HCEC 1CT (cell line): ENCODE results near the gene KCNJ2.

ENCODE experiments used
- DNase-seq: peaks from one replicate; pipeline ENCODE4 v3.0.0-alpha.2; 2017

KCNJ2 gene

DNA sequence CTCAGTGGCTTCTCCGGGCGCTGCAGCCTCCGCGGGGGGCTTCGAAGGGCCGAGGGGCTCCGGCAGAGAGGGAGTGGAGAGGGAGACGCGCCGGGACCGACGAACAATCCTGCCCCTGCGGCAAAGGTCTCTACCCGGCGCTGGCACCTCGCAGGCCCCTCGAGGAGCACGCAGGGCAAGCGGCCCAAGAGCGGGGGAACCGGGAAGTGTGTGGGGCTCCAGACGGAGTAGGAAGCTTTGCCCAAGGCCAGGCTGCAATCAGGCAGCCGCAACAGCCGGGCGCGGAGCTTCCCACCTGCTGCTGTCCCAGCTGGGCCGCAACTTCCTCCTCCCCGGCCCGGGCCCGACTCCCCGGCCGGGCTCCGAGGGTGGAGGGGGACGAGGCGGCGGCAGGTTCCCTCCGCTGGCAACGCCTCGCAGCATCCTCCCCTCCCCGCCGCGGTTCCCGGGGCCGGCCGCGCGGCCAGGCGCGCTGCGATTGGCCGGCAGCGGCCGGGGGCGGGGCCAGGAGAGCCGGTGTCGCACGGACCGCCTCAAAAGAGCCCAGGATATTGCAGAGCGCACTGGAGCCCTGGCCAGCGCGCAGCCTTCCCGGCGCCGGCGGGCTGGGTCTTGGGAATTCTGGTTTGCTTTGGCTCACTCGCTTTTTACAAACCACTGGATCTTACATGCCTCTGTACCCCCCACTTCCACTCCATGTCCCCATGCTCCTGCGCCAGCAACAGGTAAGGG is at the start of gene KCNJ2:
KCNJ2 (plus strand) TSS at position 556 of the 732 bp plus-strand sequence. CDS start 5,508 bp downstream, outside the sequence.
- DNase-seq, result peak; percentile 87

- no peak for DNase-seq
Measured at GRCh38 chr17:70119545-70119944, 49.8 kb upstream of the KCNJ2 start.

GRCh38 chr17:70119983-70120382 is 49.3 kb upstream of the KCNJ2 start:
- peak; percentile 15 for DNase-seq

DNA sequence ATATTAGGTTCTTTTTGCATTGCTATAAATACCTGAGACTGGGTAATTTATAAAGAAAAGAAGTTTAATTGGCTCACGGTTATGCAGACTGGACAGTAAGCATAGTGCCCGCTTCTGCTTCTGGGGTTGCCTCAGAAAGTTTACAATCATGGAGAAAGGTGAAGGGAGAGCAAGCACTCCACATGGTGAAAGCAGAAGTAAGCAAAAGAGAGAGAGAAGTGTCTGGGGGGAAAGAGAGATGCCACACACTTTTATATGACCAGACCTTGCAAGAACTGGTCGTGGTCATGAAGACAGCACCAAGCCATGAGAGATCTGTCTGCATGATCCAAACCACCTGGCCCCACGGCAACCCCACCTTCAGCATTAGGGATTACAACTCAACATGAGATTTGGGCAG is 48.9 kb upstream of the KCNJ2 start:
- no peak for DNase-seq

- no peak for DNase-seq
Measured at GRCh38 chr17:70121126-70121525, 48.2 kb upstream of the KCNJ2 start.

GRCh38 chr17:70123193-70123592 is 46.1 kb upstream of the KCNJ2 start:
- DNase-seq, result no peak

- no peak for DNase-seq
Measured at GRCh38 chr17:70124723-70125122, 44.6 kb upstream of the KCNJ2 start.

GRCh38 chr17:70127221-70127873 is 42.0 kb upstream of the KCNJ2 start:
- no peak for DNase-seq

- no peak for DNase-seq
Measured at GRCh38 chr17:70128727-70129238, 40.5 kb upstream of the KCNJ2 start.

- DNase-seq, result no peak
Measured at GRCh38 chr17:70130289-70130688, 39.0 kb upstream of the KCNJ2 start.

DNA sequence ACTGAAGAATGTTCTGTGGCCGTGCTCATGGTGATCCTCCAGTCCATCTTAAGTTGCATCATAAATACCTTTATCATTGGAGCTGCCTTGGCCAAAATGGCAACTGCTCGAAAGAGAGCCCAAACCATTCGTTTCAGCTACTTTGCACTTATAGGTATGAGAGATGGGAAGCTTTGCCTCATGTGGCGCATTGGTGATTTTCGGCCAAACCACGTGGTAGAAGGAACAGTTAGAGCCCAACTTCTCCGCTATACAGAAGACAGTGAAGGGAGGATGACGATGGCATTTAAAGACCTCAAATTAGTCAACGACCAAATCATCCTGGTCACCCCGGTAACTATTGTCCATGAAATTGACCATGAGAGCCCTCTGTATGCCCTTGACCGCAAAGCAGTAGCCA is 36.8 kb upstream of the KCNJ2 start:
- no peak for DNase-seq

GRCh38 chr17:70134042-70134441 is 35.3 kb upstream of the KCNJ2 start:
- DNase-seq, result no peak

- no peak for DNase-seq
Measured at GRCh38 chr17:70134777-70135176, 34.6 kb upstream of the KCNJ2 start.

GRCh38 chr17:70136131-70136530 is 33.2 kb upstream of the KCNJ2 start:
- DNase-seq, result no peak

DNA sequence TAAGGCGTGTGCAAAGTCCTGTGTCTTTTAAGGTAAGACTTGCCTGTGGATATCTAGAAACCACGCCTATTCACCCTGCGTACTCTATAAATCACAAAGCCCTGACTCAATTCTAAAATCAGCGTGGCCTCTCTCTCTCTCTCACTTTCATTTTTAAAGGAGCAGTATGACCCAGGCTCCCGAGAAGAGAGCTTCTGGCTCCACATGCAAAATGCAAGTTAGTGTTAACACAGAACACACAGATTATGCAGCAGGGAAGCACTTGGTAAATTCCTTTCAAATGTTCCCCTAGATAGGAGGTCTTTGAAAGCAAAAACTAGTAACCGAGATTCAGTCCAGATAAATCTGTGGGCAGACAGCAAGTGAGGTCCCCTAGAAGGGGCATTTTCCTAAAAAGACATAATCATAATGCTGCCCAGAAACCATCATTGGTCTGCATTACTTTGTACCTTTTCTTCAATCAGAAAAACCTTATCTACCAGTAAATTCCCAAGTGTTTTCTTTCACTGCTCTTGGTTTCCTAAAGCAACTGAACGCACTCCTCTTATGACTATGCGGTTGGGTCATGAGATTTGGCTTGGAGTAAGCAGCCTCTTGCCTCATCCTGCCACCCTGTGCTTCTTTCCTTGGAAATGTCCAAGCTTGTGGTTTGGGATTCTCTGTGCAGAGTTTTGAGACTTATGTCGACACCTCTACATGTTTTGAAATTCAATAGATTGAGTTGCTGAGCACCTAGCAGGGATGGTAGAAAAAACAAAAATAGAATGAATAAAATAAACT is 31.7 kb upstream of the KCNJ2 start:
- peak; percentile 93 for DNase-seq

DNA sequence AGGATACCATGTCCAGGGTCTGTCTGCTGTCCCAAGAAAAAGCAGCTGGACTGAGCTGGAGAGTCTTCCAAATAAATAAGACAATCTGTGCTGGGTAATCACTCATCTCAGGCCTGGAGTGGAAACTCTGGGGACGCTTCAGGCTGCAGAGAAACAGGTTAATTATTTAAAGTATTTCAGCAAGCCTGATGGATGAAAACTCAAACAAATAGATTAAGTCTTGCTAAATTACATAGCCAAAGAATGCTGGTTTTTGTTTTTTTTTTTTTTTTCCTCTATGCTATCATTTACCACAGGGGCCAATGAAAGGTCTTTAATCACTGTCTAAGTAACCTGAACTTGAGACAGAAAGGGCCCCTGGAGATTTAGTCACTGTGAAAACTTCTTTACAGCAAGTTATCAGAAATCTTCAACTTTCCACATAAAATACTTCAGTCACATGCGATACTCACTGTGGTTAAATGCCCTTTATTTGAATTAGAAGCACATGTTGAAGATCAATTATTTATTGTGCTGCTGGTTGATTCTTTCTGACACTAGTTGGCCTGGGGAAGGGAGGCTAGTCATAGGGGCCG is 31.0 kb upstream of the KCNJ2 start:
- peak; percentile 2 for DNase-seq

GRCh38 chr17:70139449-70139993 is 29.8 kb upstream of the KCNJ2 start:
- no peak for DNase-seq

GRCh38 chr17:70144260-70144846 is 25.0 kb upstream of the KCNJ2 start:
- peak; percentile 47 for DNase-seq

- no peak for DNase-seq
Measured at GRCh38 chr17:70153210-70153609, 16.1 kb upstream of the KCNJ2 start.

GRCh38 chr17:70157151-70157550 is 12.2 kb upstream of the KCNJ2 start:
- DNase-seq, result no peak

DNA sequence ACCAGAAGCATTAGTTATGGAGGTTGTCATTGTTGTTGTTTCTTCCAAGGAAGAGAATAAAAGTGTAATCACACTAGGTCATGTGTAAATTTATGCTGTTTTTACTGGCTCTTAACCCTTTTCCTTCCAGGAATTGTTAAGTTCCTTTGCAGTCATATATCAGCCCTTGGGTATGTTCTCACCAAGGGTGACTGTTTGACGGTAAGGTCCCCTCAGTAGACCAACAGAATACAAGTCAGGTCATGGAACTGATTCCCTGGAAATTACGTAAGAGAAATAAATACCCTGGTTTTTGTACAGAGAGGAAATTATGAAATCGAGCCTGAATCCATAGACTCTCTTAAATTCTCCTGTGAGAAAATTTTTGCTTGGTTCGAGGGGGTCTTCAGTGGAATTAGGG is 11.2 kb upstream of the KCNJ2 start:
- DNase-seq, result no peak

DNA sequence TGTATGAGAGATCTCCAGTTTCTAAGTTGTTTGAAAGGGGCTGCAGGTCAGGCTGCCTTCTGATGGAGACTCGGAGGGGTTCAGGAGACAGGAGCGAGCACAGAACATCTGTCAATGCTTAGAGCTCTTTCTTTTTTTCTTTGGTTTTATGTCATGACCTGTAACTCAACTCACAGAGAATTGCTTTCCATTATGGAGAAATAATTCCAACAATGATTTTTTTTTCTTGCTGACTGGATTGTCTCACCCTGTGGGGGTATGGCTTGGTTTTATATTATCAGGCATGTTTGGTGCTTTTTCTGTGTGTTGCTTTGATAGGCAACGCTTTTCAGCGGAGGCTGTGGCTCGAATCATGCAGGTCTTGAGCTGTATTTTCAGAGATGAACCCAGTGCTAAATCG is 10.7 kb upstream of the KCNJ2 start:
- no peak for DNase-seq

- no peak for DNase-seq
Measured at GRCh38 chr17:70159980-70160379, 9.4 kb upstream of the KCNJ2 start.
